ENCODE results near the gene SLC35D2.

- TF ChIP-seq EP300 (IDR thresholded peaks at IDR 0.05) (no peak), CTCF (IDR thresholded peaks at IDR 0.05) (peak in 1 of 3 experiments; percentile 14)
Observed at GRCh38 chr9:96418083-96418919, 34.8 kb upstream of the SLC35D2 start, which contains the start of gene ZNF367.
